GM18507 (cell line): ENCODE measurements around the gene CHD2.

ENCODE experiments used
- DNase-seq: peaks from one replicate; pipeline ENCODE4 v3.0.0; 2011; ENCODE audit warnings: low read depth; ENCODE audit not compliant: insufficient read length; ENCODE audit errors: extremely low spot score
- FAIRE-seq: peaks from 2 replicates; lab custom pipeline; 2011; peaks lifted over from hg19 to GRCh38; lab: Jason Lieb, UNC

CHD2 gene

DNA sequence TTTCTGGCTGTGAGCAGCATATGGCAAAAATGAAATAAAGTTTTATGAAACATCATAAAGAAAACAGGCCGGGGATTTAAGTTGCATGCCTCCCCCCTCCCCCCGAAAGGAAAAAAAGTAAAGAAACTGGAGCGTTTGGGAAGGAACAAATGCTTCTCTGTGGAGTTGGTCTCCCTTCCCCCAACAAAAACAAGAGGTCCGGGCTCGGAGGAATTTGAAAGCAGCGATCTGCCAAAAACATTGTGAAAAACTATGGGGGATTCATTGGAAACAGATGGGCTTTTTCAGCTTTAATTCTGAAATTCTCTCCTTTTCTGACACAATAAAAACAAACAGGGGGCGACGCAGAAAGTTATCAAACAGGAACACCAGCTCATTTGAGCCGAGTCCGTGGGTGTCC lies 171.9 kb downstream of the CHD2 start:
- DNase-seq (no peak), FAIRE-seq (no peak)

DNA sequence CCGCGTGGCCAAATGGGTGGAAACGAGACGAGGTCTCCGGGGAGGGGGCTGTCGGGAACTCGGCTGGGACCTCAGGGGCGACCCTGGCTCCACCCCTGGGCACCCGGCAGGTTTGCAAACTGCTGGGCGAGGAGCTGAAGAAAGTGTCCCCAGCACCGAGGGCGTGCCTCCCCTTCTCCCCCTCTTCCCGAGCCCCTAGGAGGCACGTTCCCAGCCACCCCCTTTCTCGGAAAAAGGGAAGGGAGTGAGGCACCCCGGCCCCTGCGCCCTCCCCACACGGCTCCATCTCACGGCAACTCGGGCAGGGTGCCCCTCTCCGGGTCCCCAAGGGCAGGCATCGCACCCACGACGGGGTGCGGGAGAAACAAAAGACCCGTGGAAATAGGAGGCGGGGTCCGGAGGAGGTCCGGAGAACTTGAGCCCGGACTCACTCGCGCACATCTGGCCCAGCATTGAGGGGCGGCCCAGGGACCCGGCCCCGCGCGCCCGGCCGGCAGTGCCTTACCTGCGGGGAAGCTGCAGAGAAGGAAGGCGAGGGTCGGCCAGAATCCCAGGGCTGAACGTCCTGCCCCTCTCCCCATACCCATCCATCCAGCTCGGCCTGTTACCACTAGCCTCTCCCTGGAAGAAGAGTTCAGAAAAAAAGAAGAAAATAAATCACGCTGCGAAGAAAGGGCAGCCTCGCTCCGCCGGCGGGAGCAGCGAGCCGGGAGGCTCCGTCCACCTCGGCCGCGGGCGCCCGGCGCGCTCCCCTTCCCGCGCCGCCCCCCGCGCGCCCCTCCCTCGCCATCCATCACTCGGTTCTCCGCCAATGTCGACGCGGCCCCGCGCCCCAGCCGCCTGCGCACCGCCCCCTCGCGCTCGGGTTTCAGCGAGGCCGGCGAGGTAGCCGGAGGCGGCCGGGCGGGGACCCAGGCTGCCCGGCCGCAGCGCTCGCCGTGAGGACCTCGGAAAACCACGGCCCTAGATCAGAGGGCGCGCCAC lies 172.6 kb downstream of the CHD2 start:
- DNase-seq (no peak), FAIRE-seq (no peak)

DNA sequence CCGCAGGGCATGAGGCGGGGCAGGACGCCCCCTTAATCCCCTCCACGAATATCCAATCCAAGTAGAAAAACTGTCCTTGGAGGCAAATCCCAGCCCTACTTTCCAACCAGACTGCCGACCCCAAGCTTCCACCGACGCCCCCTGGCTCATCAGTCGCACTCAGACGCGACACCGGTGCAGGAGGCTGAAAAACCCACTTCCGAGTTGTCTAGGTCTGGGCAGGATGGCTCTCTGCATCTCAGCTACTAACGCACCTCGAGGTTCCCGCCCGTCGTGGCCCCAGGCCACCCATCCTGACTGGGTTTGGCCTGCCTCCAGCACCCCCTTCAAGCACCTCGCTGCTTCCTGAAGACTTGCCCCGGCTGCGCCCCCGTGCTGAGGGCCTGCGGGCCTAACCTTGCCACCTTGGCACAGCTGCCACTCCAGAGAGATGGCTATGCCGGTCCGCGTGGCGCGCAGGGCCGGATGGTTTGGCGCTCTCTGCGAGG lies 173.4 kb downstream of the CHD2 start:
- no peak for FAIRE-seq
- DNase-seq = no peak

DNA sequence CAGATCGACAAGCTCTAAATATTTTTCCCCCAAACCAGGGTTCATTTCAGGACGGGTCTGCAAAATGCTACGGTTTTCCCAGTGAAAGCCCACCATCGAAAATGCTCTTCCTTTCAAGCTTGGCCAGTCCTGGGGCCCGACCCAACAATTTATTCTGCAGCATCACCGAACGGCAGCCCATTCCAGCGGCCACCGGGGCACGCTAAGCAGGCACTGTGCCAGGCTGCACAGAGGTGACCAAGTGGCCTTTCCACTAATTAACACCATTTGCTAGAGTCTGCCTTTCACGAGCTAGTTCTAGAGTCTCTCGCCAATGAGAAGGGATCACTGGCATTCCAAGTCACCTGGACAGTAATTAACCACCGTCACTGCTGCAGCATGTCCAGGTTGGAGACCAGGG lies 174.5 kb downstream of the CHD2 start:
- DNase-seq = no peak
- FAIRE-seq = no peak

DNA sequence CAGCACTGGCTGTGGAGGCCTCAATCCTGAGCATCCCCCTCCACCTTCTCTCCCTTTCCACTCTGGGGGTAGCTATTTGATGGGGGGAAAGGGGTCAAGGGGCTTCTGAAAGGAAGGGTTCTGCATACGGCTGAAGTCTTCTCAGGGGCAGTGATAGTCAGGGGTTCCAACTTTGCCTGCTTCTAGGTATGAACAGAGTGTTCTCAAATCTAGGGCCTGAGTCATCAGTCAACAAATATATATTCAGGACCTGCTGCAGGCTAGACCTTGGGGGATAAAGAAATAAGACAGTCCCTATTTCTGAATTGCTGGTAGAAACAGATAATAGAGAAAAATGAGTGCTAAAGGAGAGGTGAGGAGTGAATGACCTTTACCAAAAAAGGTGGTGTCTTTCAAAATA lies 176.1 kb downstream of the CHD2 start:
- no peak for FAIRE-seq
- DNase-seq = no peak

DNA sequence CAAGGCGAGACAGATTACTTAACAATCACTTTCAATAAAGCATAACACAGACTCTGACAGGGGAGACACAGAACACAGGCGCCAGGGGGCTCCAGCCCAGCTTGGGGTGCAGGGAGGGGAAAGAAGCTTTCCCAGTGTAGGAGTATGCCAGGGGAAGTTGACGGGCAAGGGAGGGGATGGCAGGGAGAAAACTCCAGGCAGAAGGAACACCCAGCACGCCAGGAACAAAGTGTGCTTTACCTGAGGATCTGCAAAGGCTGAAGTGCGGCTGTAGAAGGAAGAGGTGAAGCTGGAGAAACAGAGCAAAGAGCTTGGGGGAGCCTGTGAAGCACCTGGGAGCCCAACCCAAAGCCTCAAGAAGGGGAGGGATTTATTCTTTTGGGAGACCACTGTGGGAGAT lies 176.8 kb downstream of the CHD2 start:
- FAIRE-seq (no peak), DNase-seq (no peak)
